KMS-11 (cell line): ENCODE measurements around the gene SCNN1G.

Experiments used
- H2AFZ ChIP-seq: fragments of 200-600 bp; sonication (generic); 2 replicates; pipeline ENCODE4 v1.6.1; 2016; ENCODE audit warnings: antibody characterized with exemption, mixed run types, low read depth
- H3K27ac ChIP-seq: fragments of 200-600 bp; sonication (generic); 2 replicates; pipeline ENCODE4 v1.6.1; 2016; ENCODE audit warnings: mild to moderate bottlenecking, mixed run types
- H3K27me3 ChIP-seq: fragments of 200-600 bp; sonication (generic); 2 replicates; pipeline ENCODE4 v1.6.1; 2017; ENCODE audit warnings: mild to moderate bottlenecking, low read depth, mixed run types, moderate library complexity; ENCODE audit not compliant: insufficient read depth
- H3K36me3 ChIP-seq: fragments of 200-600 bp; sonication (generic); 2 replicates; pipeline ENCODE4 v1.6.1; 2017; ENCODE audit warnings: mild to moderate bottlenecking, mixed run types; ENCODE audit not compliant: insufficient read depth
- H3K4me1 ChIP-seq: fragments of 200-600 bp; sonication (generic); 2 replicates; pipeline ENCODE4 v1.6.1; 2016; ENCODE audit warnings: mild to moderate bottlenecking, low read depth, mixed run types; ENCODE audit not compliant: poor library complexity, severe bottlenecking
- H3K4me2 ChIP-seq: fragments of 200-600 bp; sonication (generic); 2 replicates; pipeline ENCODE4 v1.7.0; 2016; ENCODE audit warnings: mild to moderate bottlenecking, mixed run types
- H3K4me3 ChIP-seq: fragments of 200-600 bp; sonication (generic); IDR thresholded peaks from 2 replicates; pipeline ENCODE4 v1.6.1; 2017; ENCODE audit warnings: low read depth, low read length, mixed read lengths; ENCODE audit not compliant: insufficient read depth
- H3K79me2 ChIP-seq: fragments of 200-600 bp; sonication (generic); 2 replicates; pipeline ENCODE4 v1.6.1; 2016; ENCODE audit warnings: low read depth, mixed run types; ENCODE audit not compliant: insufficient read depth
- H3K9ac ChIP-seq: fragments of 200-600 bp; sonication (generic); 2 replicates; pipeline ENCODE4 v1.6.1; 2016; ENCODE audit warnings: mild to moderate bottlenecking, mixed run types
- H4K20me1 ChIP-seq: fragments of 200-600 bp; sonication (generic); 2 replicates; pipeline ENCODE4 v1.6.1; 2016; ENCODE audit warnings: mild to moderate bottlenecking, mixed run types; ENCODE audit not compliant: insufficient read depth
- CTCF ChIP-seq: fragments of 200-600 bp; sonication (generic); conservative IDR thresholded peaks from 2 replicates; pipeline ENCODE4 v1.6.1; 2017; ENCODE audit warnings: low read depth, mild to moderate bottlenecking, antibody characterized with exemption, low read length, moderate library complexity, mixed read lengths

The SCNN1G gene

GRCh38 chr16:23146877-23147601 lies 35.5 kb upstream of the SCNN1G start:
- Histone ChIP-seq H4K20me1 (no peaks in the 10 kb centered on the region), H3K27me3 (no peaks in the 10 kb centered on the region), H3K79me2 (peaks cover 57% of the 10 kb centered on the region), H2AFZ (no peak overlapping the region), H3K27ac (no peak overlapping the region), H3K4me2 (peak overlapping the region; percentile 76; the same call in 1 of the 2 replicates), H3K4me1 (peaks cover 36% of the 10 kb centered on the region), H3K4me3 (no peak overlapping the region), H3K36me3 (no peaks in the 10 kb centered on the region), H3K9ac (no peak overlapping the region)
- no peak for TF ChIP-seq CTCF

- H3K27ac ChIP-seq = no peak overlapping the region
- no peaks in the 10 kb centered on the region for H4K20me1 ChIP-seq
- H3K79me2 ChIP-seq = peaks cover 50% of the 10 kb centered on the region
- H3K4me1 ChIP-seq = peaks cover 36% of the 10 kb centered on the region
- H3K9ac ChIP-seq = no peak overlapping the region
- no peak for TF ChIP-seq CTCF
- H2AFZ ChIP-seq = no peak overlapping the region
- peak overlapping the region; percentile 47 for H3K4me3 ChIP-seq
- peak overlapping the region; percentile 76 for H3K4me2 ChIP-seq
- no peaks in the 10 kb centered on the region for H3K36me3 ChIP-seq
- H3K27me3 ChIP-seq = no peaks in the 10 kb centered on the region
Measured at GRCh38 chr16:23147666-23148065, 34.9 kb upstream of the SCNN1G start.

GRCh38 chr16:23148166-23148512 lies 34.4 kb upstream of the SCNN1G start:
- H2AFZ ChIP-seq = peak overlapping the region; percentile 79; the same call in 1 of the 2 replicates
- peaks cover 46% of the 10 kb centered on the region for H3K79me2 ChIP-seq
- H3K27ac ChIP-seq = peak overlapping the region; percentile 38; the same call in 1 of the 2 replicates
- peak overlapping the region; percentile 78 for H3K9ac ChIP-seq
- H4K20me1 ChIP-seq = no peaks in the 10 kb centered on the region
- peak overlapping the region; percentile 47 for H3K4me3 ChIP-seq
- H3K4me1 ChIP-seq = peaks cover 36% of the 10 kb centered on the region
- H3K36me3 ChIP-seq = no peaks in the 10 kb centered on the region
- H3K4me2 ChIP-seq = peak overlapping the region; percentile 76
- H3K27me3 ChIP-seq = no peaks in the 10 kb centered on the region
- TF ChIP-seq CTCF = no peak

GRCh38 chr16:23148513-23149266 lies 33.9 kb upstream of the SCNN1G start:
- Histone ChIP-seq H3K4me2 (peak overlapping the region; percentile 76), H3K4me3 (peak overlapping the region; percentile 47), H2AFZ (peak overlapping the region; percentile 79; the same call in 1 of the 2 replicates), H3K4me1 (peaks cover 36% of the 10 kb centered on the region), H3K79me2 (peaks cover 40% of the 10 kb centered on the region), H3K27ac (peak overlapping the region; percentile 38; the same call in 1 of the 2 replicates), H3K27me3 (no peaks in the 10 kb centered on the region), H4K20me1 (no peaks in the 10 kb centered on the region), H3K9ac (peak overlapping the region; percentile 78), H3K36me3 (no peaks in the 10 kb centered on the region)
- TF ChIP-seq CTCF = no peak
